Bronchial epithelial cell (primary cell): ENCODE measurements around the gene MCF2L2. TPM values are rescaled to one million over a fixed set of nuclear protein-coding genes. Genes with fewer than 3 reads are reported as not detected.

Experiments used
- DNase-seq: peaks from one replicate; pipeline ENCODE4 v3.0.0-alpha.2; 2010; ENCODE audit warnings: low read depth
- FAIRE-seq: peaks from 2 replicates; lab custom pipeline; 2011; peaks lifted over from hg19 to GRCh38; lab: Jason Lieb, UNC
- H3K27me3 ChIP-seq: 2 replicates; pipeline ENCODE4 v1.5.1; 2011; ENCODE audit warnings: low read length; ENCODE audit not compliant: control insufficient read depth, insufficient read depth
- H3K36me3 ChIP-seq: 2 replicates; pipeline ENCODE4 v1.5.1; 2011; ENCODE audit warnings: low read length; ENCODE audit not compliant: control insufficient read depth, insufficient read depth
- H3K4me3 ChIP-seq: 2 replicates; pipeline ENCODE4 v1.5.1; 2011; ENCODE audit warnings: mild to moderate bottlenecking, low read depth, low read length, control low read depth
- total RNA-seq: library from RNA; depleted of rRNA; stranded (reverse); fragments of >200 nt; gene quantifications from 2 replicates; pipeline ENCODE4 v1.2.1, GENCODE V29; 2014
- TF ChIP-seq, protein P1 (sequence below): IDR thresholded peaks from 2 replicates; pipeline ENCODE4 v1.5.1; 2011; ENCODE audit warnings: mild to moderate bottlenecking, moderate library complexity, low read length, control low read depth, inconsistent platforms; ENCODE audit not compliant: insufficient read depth, severe bottlenecking

MCF2L2 gene
- total RNA-seq, 1 donor from 2014 or later = 0.26 TPM

DNA sequence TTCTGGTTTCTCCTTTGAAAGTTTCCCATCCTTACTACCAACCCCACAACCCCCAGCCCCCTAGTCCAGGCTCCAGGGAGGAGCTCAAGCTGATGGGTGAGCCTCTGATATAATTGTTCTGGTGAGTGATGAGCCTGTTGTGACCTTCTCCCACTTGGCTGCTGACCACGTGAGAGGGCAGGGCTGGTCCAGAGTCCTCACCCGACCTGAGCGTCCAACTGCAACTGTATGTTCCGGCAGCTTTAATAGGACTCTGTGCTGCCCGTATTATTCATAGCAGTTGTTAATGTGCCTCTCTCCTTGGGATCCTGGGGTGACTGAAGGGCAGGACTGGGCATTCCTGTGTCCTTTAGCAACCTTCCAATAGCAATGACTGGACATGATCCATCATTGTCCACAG is 119.1 kb downstream of the MCF2L2 start:
- no peak overlapping the region for H3K4me3 ChIP-seq
- TF ChIP-seq, protein P1, sequence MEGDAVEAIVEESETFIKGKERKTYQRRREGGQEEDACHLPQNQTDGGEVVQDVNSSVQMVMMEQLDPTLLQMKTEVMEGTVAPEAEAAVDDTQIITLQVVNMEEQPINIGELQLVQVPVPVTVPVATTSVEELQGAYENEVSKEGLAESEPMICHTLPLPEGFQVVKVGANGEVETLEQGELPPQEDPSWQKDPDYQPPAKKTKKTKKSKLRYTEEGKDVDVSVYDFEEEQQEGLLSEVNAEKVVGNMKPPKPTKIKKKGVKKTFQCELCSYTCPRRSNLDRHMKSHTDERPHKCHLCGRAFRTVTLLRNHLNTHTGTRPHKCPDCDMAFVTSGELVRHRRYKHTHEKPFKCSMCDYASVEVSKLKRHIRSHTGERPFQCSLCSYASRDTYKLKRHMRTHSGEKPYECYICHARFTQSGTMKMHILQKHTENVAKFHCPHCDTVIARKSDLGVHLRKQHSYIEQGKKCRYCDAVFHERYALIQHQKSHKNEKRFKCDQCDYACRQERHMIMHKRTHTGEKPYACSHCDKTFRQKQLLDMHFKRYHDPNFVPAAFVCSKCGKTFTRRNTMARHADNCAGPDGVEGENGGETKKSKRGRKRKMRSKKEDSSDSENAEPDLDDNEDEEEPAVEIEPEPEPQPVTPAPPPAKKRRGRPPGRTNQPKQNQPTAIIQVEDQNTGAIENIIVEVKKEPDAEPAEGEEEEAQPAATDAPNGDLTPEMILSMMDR = no peak
- DNase-seq (no peak), FAIRE-seq (no peak)
- no peaks in the 10 kb centered on the region for H3K36me3 ChIP-seq
- no peaks in the 10 kb centered on the region for H3K27me3 ChIP-seq

DNA sequence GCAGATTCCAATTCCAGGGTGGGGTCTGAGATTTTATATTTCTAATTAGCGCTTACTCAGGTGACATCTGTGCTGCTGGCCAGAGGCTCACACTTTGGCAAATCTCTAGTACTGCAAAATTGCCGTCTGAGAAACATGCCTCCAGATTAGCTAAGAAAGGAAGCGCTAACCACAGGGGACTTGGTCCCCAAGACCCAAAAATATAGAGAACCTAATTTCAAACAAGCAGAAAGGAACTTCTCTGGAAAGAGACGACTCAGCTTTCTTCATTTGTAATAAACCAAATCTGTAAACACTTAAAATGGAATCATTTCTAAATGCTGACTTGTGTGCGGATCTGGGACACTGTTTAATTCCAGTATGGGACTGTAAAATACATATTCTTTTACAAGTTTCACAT is 119.7 kb downstream of the MCF2L2 start:
- FAIRE-seq = no peak
- Histone ChIP-seq H3K36me3 (no peaks in the 10 kb centered on the region), H3K4me3 (no peak overlapping the region), H3K27me3 (no peaks in the 10 kb centered on the region)
- no peak for DNase-seq
- TF ChIP-seq, protein P1 = no peak

DNA sequence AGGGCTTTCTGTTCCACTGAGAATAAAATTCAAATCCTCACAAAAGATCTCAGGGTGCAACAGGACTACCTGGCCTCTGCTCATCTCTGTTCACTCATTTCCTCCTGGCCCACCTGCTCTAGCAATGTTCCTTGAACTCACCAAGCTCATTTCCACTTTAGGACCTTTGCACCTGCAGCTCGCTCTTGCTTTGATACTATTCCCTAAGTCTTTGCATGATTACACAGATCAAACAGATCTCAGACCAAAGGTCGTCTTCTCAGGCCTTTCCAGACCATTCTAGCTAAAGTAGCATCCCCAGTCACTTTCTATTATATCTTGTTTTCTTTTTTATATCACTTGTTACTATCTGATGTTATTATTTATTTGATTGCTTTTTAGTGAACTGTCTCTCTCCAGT is 120.7 kb downstream of the MCF2L2 start:
- DNase-seq (no peak), FAIRE-seq (no peak)
- Histone ChIP-seq H3K36me3 (no peaks in the 10 kb centered on the region), H3K4me3 (no peak overlapping the region), H3K27me3 (no peaks in the 10 kb centered on the region)
- TF ChIP-seq, protein P1 = no peak

DNA sequence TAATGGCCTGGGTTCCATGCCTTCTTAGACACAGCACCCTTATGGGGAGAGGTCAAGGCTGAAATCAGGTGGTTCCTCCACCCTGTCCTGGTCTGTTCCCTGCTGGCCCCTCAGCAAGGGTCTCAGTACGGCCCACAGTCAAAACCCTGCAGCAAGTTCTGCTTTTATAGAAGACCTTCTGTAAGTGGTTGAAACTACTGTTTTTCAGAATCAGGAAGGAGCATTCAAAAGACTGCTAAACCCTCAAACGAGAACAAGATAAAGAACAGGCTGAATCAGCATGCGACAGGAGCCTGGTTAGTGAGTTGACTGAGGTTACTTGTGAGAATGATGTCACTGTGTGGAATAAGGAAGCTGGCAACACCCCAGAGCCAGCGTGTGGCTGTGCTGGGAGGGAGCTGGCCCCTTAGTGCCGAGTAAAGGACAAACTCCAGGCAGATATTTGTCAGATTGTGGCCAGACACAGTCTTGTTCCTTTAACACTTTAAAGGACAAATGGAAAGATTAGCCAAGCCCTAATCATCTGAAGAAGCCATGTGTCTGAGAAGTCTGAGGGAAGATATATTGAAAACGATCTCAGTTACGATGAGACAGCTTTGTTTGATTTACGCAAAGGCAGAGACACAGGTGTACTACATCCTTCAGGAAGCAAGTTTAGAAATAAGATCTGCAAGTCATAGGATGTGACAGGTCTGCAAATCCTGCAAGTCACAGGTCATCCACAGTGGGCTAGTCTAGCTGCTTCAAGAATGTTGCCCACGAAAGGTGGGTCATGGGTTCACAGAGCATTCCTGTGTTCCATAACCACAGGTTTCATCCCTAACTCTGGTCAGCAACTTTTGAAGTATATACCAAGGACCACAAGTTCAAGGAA is 121.4 kb downstream of the MCF2L2 start:
- peak; percentile 81 for DNase-seq
- TF ChIP-seq, protein P1 = no peak
- H3K27me3 ChIP-seq = no peaks in the 10 kb centered on the region
- no peaks in the 10 kb centered on the region for H3K36me3 ChIP-seq
- no peak for FAIRE-seq
- no peak overlapping the region for H3K4me3 ChIP-seq

DNA sequence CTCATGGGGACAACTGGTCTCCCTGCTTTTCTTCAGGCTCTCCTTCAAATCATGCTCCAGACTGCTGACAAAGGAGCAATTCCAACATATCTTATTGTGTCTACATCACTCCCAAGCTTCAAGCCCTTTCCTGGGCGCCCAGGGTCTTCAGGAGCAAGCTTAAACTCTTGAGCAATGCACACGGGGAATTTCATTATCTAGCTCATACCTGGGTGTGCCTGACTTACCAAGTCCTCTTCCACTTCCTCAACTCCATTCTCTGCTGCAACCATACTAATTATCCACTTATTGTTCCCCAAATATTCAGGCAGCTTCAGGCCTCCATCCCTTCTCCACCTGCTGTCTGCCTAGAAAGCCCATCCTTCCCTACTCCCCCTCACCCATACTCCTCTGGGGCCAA is 124.7 kb downstream of the MCF2L2 start:
- FAIRE-seq = no peak
- peak; percentile 35 for DNase-seq
- H3K36me3 ChIP-seq = no peaks in the 10 kb centered on the region
- H3K27me3 ChIP-seq = no peaks in the 10 kb centered on the region
- H3K4me3 ChIP-seq = no peak overlapping the region
- TF ChIP-seq, protein P1 = no peak
